GM23338 (cell line): ENCODE measurements around the gene POLR1C. TPM values are rescaled to one million over a fixed set of nuclear protein-coding genes. Genes with fewer than 3 reads are reported as not detected.

Experiments used
- ATAC-seq: fragments of 200-7000 bp; cut with Tn5 transposase; 3 replicates; pipeline ENCODE4 v1.9.1; 2020
- DNase-seq: peaks from one replicate; pipeline ENCODE4 v3.0.0-alpha.2; 2015; ENCODE audit warnings: low spot score
- H2AFZ ChIP-seq: fragments of 200-600 bp; sonication (generic); 2 replicates; pipeline ENCODE4 v1.8.0; 2016; ENCODE audit warnings: antibody characterized with exemption, mild to moderate bottlenecking, moderate library complexity
- H3F3A ChIP-seq: fragments of 200-600 bp; sonication (generic); replicated peaks from 2 replicates; pipeline ENCODE4 v1.8.0; 2017; ENCODE audit warnings: antibody characterized with exemption, mixed run types, low read depth
- H3K27ac ChIP-seq: fragments of 200-600 bp; sonication (generic); 2 replicates; pipeline ENCODE4 v1.6.1; 2016; ENCODE audit warnings: low read depth
- H3K27me3 ChIP-seq: fragments of 200-600 bp; sonication (generic); 2 replicates; pipeline ENCODE4 v1.8.0; 2016; ENCODE audit warnings: mild to moderate bottlenecking, mixed run types, moderate library complexity; ENCODE audit not compliant: insufficient read depth
- H3K36me3 ChIP-seq: fragments of 200-600 bp; sonication (generic); 2 replicates; pipeline ENCODE4 v1.8.0; 2016; ENCODE audit warnings: mild to moderate bottlenecking; ENCODE audit not compliant: insufficient read depth
- H3K4me1 ChIP-seq: fragments of 200-600 bp; sonication (generic); 2 replicates; pipeline ENCODE4 v1.8.0; 2016; ENCODE audit warnings: mild to moderate bottlenecking, moderate library complexity; ENCODE audit not compliant: insufficient read depth
- H3K4me2 ChIP-seq: fragments of 200-600 bp; sonication (generic); 2 replicates; pipeline ENCODE4 v1.7.1; 2017; ENCODE audit warnings: mixed run types
- H3K4me3 ChIP-seq: fragments of 200-600 bp; sonication (generic); 2 replicates; pipeline ENCODE4 v1.6.1; 2016; ENCODE audit warnings: mixed run types
- H3K79me2 ChIP-seq: fragments of 200-600 bp; sonication (generic); replicated peaks from 2 replicates; pipeline ENCODE4 v1.8.0; 2017; ENCODE audit warnings: mild to moderate bottlenecking; ENCODE audit not compliant: insufficient read depth
- H3K9me2 ChIP-seq: fragments of 200-600 bp; sonication (generic); 2 replicates; pipeline ENCODE4 v1.8.0; 2017; ENCODE audit not compliant: insufficient read depth
- H4K20me1 ChIP-seq: fragments of 200-600 bp; sonication (generic); replicated peaks from 2 replicates; pipeline ENCODE4 v1.8.0; 2017; ENCODE audit warnings: mild to moderate bottlenecking; ENCODE audit not compliant: insufficient read depth
- H3K27ac Mint-ChIP-seq: 2 replicates; pipeline ENCODE4 v1.8.0; 2020; ENCODE audit warnings: inconsistent platforms, mild to moderate bottlenecking, moderate library complexity, mixed read lengths
- H3K27me3 Mint-ChIP-seq: 3 replicates; pipeline ENCODE4 v1.8.0; 2022; ENCODE audit warnings: low read depth, mild to moderate bottlenecking, moderate library complexity, mixed read lengths, inconsistent platforms; ENCODE audit not compliant: insufficient read depth, poor library complexity
- H3K36me3 Mint-ChIP-seq: 3 replicates; pipeline ENCODE4 v1.8.0; 2021; ENCODE audit warnings: low read depth, mild to moderate bottlenecking, inconsistent platforms, moderate library complexity, mixed read lengths
- H3K4me1 Mint-ChIP-seq: 3 replicates; pipeline ENCODE4 v1.8.0; 2020; ENCODE audit warnings: mild to moderate bottlenecking, inconsistent platforms, mixed read lengths
- H3K4me3 Mint-ChIP-seq: 3 replicates; pipeline ENCODE4 v1.8.0; 2021; ENCODE audit warnings: moderate library complexity, mild to moderate bottlenecking, inconsistent platforms, mixed read lengths
- H3K9me3 Mint-ChIP-seq: 3 replicates; pipeline ENCODE4 v1.8.0; 2020; ENCODE audit warnings: moderate library complexity, mild to moderate bottlenecking, inconsistent platforms, mixed read lengths
- CREB1 ChIP-seq: fragments of 250-450 bp; sonication (Bioruptor Pico); IDR thresholded peaks from 2 replicates; pipeline ENCODE4 v1.5.0; 2020; ENCODE audit warnings: low read depth, mild to moderate bottlenecking, moderate library complexity
- EZH2 ChIP-seq: fragments of 200-600 bp; sonication (generic); IDR thresholded peaks from one replicate; pipeline ENCODE4 v1.8.0; 2017; ENCODE audit warnings: antibody characterized with exemption, mild to moderate bottlenecking, low read depth; ENCODE audit not compliant: unreplicated experiment
- EZH2phosphoT487 ChIP-seq: fragments of 200-600 bp; sonication (generic); IDR thresholded peaks from one replicate; pipeline ENCODE4 v1.8.1; 2018; ENCODE audit warnings: antibody characterized with exemption; ENCODE audit not compliant: unreplicated experiment
- NANOG ChIP-seq: IDR thresholded peaks from 2 replicates; pipeline ENCODE4 v1.6.1; 2016; ENCODE audit warnings: antibody characterized with exemption, borderline replicate concordance
- POLR2AphosphoS5 ChIP-seq: IDR thresholded peaks from 2 replicates; pipeline ENCODE4 v1.6.1; 2016; ENCODE audit warnings: antibody characterized with exemption, low read depth
- STAT1 ChIP-seq: IDR thresholded peaks from one replicate; pipeline ENCODE4 v1.6.1; 2016; ENCODE audit warnings: antibody characterized with exemption; ENCODE audit not compliant: unreplicated experiment
- ZNF114 ChIP-seq: fragments of 250-450 bp; sonication (Bioruptor Pico); IDR thresholded peaks from 2 replicates; pipeline ENCODE4 v1.5.0; 2020; ENCODE audit warnings: mild to moderate bottlenecking, moderate library complexity
- ZNF331 ChIP-seq: fragments of 250-450 bp; sonication (Bioruptor Pico); IDR thresholded peaks from 2 replicates; pipeline ENCODE4 v1.5.0; 2020; ENCODE audit warnings: low read depth, mild to moderate bottlenecking, moderate library complexity
- polyA plus RNA-seq: library from polyadenylated mRNA; unstranded; fragments of >200 nt; fragmentation: Nextera tagmentation; extraction: Ambion mirVana; gene quantifications from 2 replicates; pipeline ENCODE4 v1.2.1, GENCODE V29; 2016
- total RNA-seq: library from RNA; depleted of rRNA; stranded (reverse); fragments of >200 nt; shearing (Covaris generic); gene quantifications from 2 replicates; pipeline ENCODE4 v1.2.3, GENCODE V29; 2014
- TF ChIP-seq, protein P1 (sequence below), 2 experiments: fragments of 200-600 bp in 1 of 2; sonication (generic) in 1 of 2; conservative IDR thresholded peaks; 2 replicates each; pipeline versions ENCODE4 v1.5.1 to v1.6.1; 2016 to 2017; ENCODE audit warnings: antibody characterized with exemption in 2 of 2, low read depth in 2 of 2, mild to moderate bottlenecking in 2 of 2, moderate library complexity in 1 of 2
- TF ChIP-seq, protein P2 (sequence below): fragments of 250-450 bp; sonication (Bioruptor Pico); IDR thresholded peaks from 2 replicates; pipeline ENCODE4 v1.5.0; 2020; ENCODE audit warnings: mild to moderate bottlenecking, moderate library complexity
- TF ChIP-seq, protein P3 (sequence below): IDR thresholded peaks from 2 replicates; pipeline ENCODE4 v1.6.1; 2016; ENCODE audit warnings: antibody characterized with exemption

POLR1C gene
- total and polyA plus RNA-seq, 2 experiments from 2014 or later, result 26.6 to 47.0 TPM

DNA sequence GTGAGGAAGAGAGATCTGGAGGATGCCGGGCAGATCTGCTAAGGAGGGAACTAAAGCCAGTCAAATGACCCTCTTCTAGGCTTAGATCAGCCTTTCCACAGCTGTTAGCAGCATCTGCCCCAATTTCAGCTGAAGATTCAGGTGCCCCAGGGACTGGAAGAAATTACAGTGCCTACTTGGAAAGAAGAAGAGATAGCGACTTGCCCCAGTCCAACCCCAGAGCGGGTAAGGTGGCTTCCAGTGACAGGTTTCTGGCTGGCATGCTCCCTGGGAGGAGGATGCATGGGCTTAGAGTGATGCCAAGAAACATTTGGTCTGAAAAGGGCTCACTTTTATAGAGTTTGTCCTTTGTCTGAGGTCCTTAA is 38.9 kb upstream of the POLR1C start:
- no peaks in the 10 kb centered on the region for H3K9me3 Mint-ChIP-seq
- H3K79me2 ChIP-seq, result peaks cover 53% of the 10 kb centered on the region
- peaks cover 45% of the 10 kb centered on the region for H3K4me1 ChIP-seq
- peak overlapping the region; percentile 48 for H3K27ac Mint-ChIP-seq
- peaks cover 7% of the 10 kb centered on the region for H3K27me3 Mint-ChIP-seq
- H3K4me3 Mint-ChIP-seq, result peak overlapping the region; percentile 88
- no peaks in the 10 kb centered on the region for H3K27me3 ChIP-seq
- H3F3A ChIP-seq, result no peaks in the 10 kb centered on the region
- DNase-seq, result no peak
- peak overlapping the region; percentile 85; the same call in 1 of the 2 replicates for H2AFZ ChIP-seq
- H3K36me3 ChIP-seq, result no peaks in the 10 kb centered on the region
- no peak for ATAC-seq
- no peaks in the 10 kb centered on the region; the same call in 1 of the 2 replicates for H4K20me1 ChIP-seq
- H3K36me3 Mint-ChIP-seq, result peaks cover under 1% of the 10 kb centered on the region; the same call in 1 of the 3 replicates
- no peaks in the 10 kb centered on the region for H3K9me2 ChIP-seq
- H3K4me2 ChIP-seq, result peak overlapping the region; percentile 97
- TF ChIP-seq POLR2AphosphoS5 (no peak), ZNF331 (CRISPR knock-in tag) (no peak), EZH2 (no peak), NANOG (no peak), ZNF114 (CRISPR knock-in tag) (no peak), CREB1 (CRISPR knock-in tag) (no peak), EZH2phosphoT487 (no peak), STAT1 (no peak)
- TF ChIP-seq, protein P1, sequence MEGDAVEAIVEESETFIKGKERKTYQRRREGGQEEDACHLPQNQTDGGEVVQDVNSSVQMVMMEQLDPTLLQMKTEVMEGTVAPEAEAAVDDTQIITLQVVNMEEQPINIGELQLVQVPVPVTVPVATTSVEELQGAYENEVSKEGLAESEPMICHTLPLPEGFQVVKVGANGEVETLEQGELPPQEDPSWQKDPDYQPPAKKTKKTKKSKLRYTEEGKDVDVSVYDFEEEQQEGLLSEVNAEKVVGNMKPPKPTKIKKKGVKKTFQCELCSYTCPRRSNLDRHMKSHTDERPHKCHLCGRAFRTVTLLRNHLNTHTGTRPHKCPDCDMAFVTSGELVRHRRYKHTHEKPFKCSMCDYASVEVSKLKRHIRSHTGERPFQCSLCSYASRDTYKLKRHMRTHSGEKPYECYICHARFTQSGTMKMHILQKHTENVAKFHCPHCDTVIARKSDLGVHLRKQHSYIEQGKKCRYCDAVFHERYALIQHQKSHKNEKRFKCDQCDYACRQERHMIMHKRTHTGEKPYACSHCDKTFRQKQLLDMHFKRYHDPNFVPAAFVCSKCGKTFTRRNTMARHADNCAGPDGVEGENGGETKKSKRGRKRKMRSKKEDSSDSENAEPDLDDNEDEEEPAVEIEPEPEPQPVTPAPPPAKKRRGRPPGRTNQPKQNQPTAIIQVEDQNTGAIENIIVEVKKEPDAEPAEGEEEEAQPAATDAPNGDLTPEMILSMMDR (conservative IDR thresholded peaks at IDR 0.05; ENCODE audit: low read depth in 2 of 2), result no peak
- TF ChIP-seq, protein P2, sequence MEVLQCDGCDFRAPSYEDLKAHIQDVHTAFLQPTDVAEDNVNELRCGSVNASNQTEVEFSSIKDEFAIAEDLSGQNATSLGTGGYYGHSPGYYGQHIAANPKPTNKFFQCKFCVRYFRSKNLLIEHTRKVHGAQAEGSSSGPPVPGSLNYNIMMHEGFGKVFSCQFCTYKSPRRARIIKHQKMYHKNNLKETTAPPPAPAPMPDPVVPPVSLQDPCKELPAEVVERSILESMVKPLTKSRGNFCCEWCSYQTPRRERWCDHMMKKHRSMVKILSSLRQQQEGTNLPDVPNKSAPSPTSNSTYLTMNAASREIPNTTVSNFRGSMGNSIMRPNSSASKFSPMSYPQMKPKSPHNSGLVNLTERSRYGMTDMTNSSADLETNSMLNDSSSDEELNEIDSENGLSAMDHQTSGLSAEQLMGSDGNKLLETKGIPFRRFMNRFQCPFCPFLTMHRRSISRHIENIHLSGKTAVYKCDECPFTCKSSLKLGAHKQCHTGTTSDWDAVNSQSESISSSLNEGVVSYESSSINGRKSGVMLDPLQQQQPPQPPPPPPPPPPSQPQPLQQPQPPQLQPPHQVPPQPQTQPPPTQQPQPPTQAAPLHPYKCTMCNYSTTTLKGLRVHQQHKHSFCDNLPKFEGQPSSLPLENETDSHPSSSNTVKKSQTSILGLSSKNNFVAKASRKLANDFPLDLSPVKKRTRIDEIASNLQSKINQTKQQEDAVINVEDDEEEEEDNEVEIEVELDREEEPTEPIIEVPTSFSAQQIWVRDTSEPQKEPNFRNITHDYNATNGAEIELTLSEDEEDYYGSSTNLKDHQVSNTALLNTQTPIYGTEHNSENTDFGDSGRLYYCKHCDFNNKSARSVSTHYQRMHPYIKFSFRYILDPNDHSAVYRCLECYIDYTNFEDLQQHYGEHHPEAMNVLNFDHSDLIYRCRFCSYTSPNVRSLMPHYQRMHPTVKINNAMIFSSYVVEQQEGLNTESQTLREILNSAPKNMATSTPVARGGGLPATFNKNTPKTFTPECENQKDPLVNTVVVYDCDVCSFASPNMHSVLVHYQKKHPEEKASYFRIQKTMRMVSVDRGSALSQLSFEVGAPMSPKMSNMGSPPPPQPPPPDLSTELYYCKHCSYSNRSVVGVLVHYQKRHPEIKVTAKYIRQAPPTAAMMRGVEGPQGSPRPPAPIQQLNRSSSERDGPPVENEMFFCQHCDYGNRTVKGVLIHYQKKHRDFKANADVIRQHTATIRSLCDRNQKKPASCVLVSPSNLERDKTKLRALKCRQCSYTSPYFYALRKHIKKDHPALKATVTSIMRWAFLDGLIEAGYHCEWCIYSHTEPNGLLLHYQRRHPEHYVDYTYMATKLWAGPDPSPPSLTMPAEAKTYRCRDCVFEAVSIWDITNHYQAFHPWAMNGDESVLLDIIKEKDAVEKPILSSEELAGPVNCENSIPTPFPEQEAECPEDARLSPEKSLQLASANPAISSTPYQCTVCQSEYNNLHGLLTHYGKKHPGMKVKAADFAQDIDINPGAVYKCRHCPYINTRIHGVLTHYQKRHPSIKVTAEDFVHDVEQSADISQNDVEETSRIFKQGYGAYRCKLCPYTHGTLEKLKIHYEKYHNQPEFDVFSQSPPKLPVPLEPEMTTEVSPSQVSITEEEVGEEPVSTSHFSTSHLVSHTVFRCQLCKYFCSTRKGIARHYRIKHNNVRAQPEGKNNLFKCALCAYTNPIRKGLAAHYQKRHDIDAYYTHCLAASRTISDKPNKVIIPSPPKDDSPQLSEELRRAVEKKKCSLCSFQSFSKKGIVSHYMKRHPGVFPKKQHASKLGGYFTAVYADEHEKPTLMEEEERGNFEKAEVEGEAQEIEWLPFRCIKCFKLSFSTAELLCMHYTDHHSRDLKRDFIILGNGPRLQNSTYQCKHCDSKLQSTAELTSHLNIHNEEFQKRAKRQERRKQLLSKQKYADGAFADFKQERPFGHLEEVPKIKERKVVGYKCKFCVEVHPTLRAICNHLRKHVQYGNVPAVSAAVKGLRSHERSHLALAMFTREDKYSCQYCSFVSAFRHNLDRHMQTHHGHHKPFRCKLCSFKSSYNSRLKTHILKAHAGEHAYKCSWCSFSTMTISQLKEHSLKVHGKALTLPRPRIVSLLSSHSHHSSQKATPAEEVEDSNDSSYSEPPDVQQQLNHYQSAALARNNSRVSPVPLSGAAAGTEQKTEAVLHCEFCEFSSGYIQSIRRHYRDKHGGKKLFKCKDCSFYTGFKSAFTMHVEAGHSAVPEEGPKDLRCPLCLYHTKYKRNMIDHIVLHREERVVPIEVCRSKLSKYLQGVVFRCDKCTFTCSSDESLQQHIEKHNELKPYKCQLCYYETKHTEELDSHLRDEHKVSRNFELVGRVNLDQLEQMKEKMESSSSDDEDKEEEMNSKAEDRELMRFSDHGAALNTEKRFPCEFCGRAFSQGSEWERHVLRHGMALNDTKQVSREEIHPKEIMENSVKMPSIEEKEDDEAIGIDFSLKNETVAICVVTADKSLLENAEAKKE (CRISPR knock-in tag), result no peak
- TF ChIP-seq, protein P3, sequence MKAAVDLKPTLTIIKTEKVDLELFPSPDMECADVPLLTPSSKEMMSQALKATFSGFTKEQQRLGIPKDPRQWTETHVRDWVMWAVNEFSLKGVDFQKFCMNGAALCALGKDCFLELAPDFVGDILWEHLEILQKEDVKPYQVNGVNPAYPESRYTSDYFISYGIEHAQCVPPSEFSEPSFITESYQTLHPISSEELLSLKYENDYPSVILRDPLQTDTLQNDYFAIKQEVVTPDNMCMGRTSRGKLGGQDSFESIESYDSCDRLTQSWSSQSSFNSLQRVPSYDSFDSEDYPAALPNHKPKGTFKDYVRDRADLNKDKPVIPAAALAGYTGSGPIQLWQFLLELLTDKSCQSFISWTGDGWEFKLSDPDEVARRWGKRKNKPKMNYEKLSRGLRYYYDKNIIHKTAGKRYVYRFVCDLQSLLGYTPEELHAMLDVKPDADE, result no peak
- H3K4me1 Mint-ChIP-seq, result peaks cover 45% of the 10 kb centered on the region
- H3K27ac ChIP-seq, result peak overlapping the region; percentile 70; the same call in 1 of the 2 replicates
- H3K4me3 ChIP-seq, result peak overlapping the region; percentile 81
